ENCODE data around the gene BANF1.
"Not testable (repeated sequence)": the region's sequence is repeated elsewhere in the genome, so short reads cannot be mapped to it uniquely, and the experiment has no call there.

DNA sequence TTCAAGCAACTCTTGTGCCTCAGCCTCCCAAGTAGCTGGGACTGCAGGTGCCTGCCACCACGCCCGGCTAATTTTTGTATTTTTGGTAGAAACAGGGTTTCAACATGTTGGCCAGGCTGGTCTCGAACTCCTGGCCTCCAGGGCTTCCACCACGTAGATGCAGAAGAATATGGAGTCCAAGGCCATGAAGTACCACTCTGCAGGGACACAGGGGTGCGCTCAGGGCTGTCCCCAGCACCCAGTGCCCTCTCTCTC, 20.8 kb downstream of the BANF1 start:
- not testable (repeated sequence) for TF ChIP-seq POLR2A (IDR thresholded peaks at IDR 0.05)
- TF ChIP-seq, protein P1, sequence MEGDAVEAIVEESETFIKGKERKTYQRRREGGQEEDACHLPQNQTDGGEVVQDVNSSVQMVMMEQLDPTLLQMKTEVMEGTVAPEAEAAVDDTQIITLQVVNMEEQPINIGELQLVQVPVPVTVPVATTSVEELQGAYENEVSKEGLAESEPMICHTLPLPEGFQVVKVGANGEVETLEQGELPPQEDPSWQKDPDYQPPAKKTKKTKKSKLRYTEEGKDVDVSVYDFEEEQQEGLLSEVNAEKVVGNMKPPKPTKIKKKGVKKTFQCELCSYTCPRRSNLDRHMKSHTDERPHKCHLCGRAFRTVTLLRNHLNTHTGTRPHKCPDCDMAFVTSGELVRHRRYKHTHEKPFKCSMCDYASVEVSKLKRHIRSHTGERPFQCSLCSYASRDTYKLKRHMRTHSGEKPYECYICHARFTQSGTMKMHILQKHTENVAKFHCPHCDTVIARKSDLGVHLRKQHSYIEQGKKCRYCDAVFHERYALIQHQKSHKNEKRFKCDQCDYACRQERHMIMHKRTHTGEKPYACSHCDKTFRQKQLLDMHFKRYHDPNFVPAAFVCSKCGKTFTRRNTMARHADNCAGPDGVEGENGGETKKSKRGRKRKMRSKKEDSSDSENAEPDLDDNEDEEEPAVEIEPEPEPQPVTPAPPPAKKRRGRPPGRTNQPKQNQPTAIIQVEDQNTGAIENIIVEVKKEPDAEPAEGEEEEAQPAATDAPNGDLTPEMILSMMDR (IDR thresholded peaks at IDR 0.05) = not testable (repeated sequence)
